GM21423 (cell line): ENCODE results near the gene HOXC10.

Source experiments
- ATAC-seq: cut with Tn5 transposase; IDR thresholded peaks from one replicate; pipeline ENCODE4 v1.9.1; 2021; ENCODE audit warnings: mild to moderate bottlenecking, moderate library complexity; ENCODE audit not compliant: unreplicated experiment

HOXC10 gene

GRCh38 chr12:53950437-53950773 lies 34.5 kb upstream of the HOXC10 start:
- no peak for ATAC-seq

DNA sequence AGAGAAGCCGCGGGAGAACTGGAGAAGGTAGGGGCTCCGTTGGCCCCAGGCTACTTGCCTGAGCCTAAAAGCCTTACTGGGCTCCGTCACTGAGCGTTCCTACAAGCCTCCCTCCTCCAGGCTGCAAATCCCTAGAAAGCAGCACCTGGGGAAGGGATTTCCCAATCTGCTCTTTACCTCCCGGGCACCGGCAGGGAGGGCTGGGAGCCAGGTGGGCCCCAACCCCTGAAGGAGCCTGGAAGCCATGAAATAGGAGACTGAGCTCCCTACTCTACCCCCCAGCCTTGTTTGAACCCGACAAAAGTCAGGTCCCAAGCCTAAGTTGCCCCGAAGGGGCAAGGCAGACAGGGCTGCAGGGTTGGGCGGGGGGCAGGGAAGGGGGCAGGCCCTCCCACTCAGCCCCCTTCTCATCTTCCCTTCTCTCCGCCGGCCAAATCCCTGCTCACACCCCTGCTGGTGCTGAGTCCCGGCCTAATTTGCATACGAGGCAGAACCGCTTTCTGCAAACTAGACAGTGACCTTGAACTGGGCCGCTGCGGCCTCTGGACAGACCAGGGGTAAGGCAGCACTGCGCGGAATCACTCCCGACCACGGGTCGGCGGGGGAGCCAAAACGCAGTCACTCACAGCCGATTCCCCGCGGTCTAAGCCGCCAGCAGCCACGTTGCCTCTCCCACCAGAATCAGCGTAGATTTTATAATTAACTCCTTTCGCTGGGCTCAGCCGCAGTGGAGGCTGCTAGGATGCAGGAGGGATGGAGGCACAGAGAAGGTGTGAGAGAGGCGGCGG lies 34.0 kb upstream of the HOXC10 start:
- ATAC-seq: no peak

DNA sequence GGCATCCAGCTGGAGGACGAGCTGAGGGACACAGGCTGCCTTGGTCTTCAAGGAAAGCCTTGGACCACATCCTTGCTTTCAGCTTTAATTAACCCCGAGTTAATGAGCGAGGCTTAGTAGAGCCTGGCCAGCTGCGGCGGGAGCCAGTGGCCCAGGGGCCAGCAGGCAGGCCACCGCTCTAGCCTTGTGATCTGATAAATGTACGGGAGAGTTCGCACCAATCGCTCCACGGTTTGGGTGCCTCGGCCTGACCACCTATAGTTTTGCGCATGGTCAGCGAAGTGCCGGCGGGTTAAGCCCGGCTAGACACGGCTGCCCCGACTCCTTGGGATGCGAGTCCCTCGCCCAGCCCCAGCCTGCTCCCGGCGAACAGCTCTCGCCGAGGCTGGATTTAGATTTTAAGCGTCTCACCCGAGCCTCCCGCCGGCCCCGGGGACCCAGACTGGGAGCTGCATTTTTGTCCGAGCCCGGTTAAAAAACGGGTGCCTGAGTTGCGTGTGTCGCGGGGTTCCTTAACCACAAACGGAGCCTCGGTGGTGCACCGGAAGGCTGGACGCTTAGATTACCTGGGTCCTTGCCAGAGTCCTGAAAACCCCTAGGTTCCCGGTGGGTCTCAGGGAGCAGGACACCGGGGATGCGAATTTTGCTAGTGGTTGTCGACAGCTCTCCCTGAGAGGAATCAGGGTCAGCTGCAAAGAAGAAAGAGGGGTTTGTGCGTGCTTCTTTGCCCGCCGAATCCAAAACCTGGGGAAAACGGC lies 33.2 kb upstream of the HOXC10 start:
- no peak for ATAC-seq

DNA sequence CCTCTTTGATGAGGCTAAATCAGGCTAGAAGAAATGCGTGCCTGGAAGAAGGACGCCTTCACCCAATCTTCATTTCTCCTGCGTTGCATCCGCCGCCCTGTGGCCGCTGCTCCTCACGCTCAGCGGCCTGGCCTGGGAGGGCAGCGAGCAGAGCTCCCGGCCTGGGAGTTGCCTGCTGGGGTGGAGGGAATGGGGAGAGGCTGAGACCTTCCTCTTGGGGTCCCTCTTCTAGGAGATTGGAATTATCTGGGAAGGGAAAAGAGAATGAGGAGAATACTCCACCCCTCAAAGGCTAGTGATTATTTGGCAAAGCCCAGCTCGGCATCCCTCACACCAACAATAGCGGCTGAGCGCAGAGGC lies 32.6 kb upstream of the HOXC10 start:
- ATAC-seq: no peak

- ATAC-seq: no peak
Observed at GRCh38 chr12:53952871-53953734, 31.8 kb upstream of the HOXC10 start.

GRCh38 chr12:53953831-53954693 lies 30.9 kb upstream of the HOXC10 start:
- ATAC-seq: no peak

DNA sequence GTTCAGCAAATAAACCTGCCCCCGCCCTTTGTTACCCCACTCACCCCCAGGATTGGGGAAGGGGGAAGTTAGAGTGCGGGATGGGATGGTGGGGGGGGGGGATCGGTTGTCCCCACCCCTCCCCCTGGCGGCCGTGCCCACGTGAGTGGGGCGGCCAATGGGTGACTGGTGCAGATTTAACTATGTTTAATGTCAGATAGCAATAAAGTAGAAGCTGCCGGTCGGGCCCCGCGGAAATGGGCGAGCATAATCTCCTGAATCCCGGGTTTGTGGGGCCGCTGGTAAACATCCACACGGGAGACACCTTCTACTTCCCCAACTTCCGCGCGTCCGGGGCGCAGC lies 30.3 kb upstream of the HOXC10 start, which contains the start of gene HOXC12:
Gene HOXC12, plus strand, starts transcription at position 210 of the 342 bp plus-strand sequence. Its CDS starts 27 bp downstream, at position 237.
- no peak for ATAC-seq

GRCh38 chr12:53955036-53955775 lies 29.7 kb upstream of the HOXC10 start:
- ATAC-seq: no peak

GRCh38 chr12:53955776-53956250 lies 29.1 kb upstream of the HOXC10 start:
- ATAC-seq: no peak

GRCh38 chr12:53956251-53956887 lies 28.6 kb upstream of the HOXC10 start:
- no peak for ATAC-seq

DNA sequence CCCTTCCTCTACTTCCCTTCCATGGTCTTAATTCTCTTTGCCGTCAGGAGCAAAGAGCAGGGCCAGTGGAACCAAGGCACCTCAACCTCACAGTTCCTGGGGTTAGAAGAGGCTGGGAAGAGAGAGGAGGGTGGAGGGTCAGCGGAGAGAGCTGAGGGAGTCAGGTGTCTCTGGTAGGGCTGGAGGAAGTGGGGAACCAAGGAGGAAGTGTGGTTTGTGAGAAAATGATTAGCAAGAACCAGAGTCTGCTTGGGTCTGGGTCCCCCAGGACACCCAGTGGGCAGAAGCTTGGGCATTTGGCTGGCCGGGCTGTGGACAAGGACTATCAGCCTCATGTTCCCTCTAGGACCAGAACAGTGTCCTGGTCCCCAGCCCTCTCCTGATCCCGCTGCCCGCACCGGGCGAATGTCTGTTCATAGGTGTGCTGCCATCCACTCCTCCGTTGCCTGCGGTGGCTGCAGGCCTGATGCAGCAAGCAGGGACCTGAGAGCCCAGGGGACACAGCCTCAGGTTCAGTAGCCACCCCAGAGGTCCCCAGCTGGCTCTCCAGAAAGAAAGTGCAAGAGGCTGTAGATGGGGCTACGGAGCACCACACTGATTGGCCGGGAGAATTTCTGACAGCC lies 27.9 kb upstream of the HOXC10 start:
- ATAC-seq: no peak

DNA sequence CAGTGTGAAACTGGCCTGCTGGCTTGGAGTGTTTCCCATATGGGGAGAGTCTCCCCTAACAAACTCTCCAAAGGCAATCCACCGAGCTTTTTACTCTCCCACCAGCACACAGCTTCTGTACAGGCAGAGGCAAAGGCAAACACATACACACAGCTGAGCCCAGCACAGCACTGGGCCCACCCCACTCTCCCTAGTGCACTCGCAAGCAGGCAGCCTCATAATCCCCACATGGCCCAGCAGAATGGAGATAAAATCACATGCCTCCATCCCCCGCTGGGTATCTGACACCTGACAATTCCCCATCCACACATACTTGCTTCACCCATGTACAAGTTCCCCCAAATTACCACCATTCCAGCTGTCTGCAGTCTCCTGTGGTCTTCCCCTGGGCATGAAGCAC lies 26.8 kb upstream of the HOXC10 start:
- ATAC-seq: no peak

DNA sequence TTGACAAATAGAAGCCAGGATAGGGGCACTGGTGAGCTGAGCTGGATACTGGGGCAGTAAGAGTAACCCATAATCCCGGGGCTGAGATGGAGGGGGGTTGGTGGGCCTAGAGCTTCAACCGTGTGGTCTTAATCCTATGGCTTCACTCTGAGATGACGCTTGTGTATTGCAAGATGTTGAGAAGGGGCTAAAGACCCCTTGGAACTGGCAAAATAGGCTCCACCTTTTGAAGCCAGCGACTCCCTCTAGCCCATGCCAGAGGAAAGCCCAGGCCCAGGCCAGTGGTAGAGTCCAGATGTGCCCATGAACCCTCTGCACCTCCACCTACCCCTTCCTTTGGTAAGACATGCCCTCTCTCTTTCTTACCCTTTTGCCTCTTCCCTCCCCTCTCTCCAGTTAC lies 25.6 kb upstream of the HOXC10 start:
- ATAC-seq: no peak

- ATAC-seq: no peak
Observed at GRCh38 chr12:53960187-53961024, 24.5 kb upstream of the HOXC10 start.

DNA sequence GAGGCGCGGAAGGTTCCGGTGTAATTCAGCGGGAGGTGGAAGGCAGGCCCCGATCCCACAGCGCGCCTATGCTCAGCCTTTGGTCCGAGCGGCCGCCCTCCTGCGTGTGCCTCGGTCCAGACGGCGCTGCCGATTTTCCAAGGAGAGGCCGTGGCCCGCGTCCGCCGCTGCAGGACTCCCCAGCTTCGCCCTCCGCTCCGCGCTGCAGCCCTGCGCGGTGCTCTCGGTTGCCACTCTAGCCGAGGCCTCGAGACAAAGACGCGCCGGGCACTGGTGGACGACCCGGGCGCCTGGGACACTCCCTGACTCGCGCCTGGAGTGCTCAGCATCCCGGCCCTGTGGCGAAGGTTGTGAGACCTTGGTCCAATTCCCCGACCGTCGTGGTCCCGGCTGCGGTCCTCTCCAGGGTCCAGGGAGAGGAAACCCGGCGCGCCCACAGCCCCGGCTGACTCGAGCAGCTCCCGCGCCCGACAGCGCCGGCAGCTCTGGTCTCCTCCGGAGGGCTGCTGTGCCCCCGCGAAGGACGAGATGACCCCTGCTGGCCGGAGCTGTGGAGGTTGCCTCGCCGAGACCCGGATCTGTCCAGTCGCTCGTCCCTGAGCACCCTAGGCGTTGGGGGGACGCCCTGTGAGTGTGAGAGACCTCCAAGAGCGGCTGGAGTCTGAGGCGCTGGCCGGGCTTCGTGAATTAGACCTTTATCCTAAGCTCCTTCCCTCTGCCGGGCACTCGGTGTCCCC lies 23.8 kb upstream of the HOXC10 start:
- no peak for ATAC-seq

DNA sequence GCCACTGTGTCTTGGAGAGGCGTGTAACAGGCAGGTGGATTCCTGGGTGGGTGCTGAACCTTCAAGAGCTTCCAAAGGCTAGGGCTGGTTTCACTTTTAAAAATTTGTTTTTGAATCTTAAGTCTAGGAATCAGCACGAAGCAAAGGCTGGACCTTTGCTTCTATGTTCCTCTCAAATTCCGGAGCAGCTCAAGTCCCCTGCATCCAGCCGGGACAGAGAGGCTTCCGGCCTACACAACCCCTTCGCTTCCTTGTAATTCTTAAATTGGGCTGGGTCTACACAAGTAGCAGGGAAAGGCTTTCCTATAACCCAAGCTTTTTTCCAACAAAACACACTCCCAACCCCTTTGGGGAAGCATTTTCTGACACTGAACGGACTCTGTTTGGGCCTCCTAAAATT lies 21.9 kb upstream of the HOXC10 start:
- ATAC-seq: no peak
